Measurements from ENCODE around the gene TPRA1.

GRCh38 chr3:127615631-127616305 lies 25.2 kb upstream of the TPRA1 start:
- TF ChIP-seq CTCF (IDR thresholded peaks at IDR 0.05) (no peak), POLR2A (IDR thresholded peaks at IDR 0.05) (no peak)

Data from testis (tissue), 2 donors.